ENCODE data around the gene TOE1.

DNA sequence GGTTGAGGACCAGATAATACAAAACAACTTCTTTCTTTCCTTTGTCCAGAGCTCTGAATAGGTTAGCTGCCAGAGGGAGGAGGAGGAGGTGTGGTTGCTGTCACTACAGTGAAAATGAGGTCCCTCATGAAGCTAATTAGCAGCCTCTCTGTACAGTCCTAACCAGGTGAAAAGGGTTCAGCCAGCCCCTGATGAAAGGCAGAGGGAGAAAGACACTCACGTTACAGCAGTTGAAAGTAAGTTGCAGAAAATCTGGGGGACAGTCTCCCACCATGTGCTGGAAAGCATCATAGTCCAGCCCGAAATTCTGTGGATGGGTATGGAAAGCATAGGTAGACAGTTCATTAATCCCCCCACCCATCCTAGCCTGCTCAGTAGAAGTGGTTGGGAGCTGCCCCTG, 6.5 kb downstream of the TOE1 start:
- TF ChIP-seq POLR2A (IDR thresholded peaks at IDR 0.05): no peak
- TF ChIP-seq, protein P1, sequence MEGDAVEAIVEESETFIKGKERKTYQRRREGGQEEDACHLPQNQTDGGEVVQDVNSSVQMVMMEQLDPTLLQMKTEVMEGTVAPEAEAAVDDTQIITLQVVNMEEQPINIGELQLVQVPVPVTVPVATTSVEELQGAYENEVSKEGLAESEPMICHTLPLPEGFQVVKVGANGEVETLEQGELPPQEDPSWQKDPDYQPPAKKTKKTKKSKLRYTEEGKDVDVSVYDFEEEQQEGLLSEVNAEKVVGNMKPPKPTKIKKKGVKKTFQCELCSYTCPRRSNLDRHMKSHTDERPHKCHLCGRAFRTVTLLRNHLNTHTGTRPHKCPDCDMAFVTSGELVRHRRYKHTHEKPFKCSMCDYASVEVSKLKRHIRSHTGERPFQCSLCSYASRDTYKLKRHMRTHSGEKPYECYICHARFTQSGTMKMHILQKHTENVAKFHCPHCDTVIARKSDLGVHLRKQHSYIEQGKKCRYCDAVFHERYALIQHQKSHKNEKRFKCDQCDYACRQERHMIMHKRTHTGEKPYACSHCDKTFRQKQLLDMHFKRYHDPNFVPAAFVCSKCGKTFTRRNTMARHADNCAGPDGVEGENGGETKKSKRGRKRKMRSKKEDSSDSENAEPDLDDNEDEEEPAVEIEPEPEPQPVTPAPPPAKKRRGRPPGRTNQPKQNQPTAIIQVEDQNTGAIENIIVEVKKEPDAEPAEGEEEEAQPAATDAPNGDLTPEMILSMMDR (IDR thresholded peaks at IDR 0.05 in 8 of 11, conservative IDR thresholded peaks at IDR 0.05 in 3 of 11): no peak
